Raji (cell line): ENCODE measurements around the gene FRY.

Experiments
- POLR2A ChIP-seq: IDR thresholded peaks from 2 replicates; pipeline ENCODE4 v1.6.1; 2011; ENCODE audit warnings: low read depth, low read length, control low read depth; ENCODE audit not compliant: insufficient read depth

FRY gene

GRCh38 chr13:32212421-32212820 is 180.8 kb downstream of the FRY start:
- TF ChIP-seq POLR2A, result no peak

DNA sequence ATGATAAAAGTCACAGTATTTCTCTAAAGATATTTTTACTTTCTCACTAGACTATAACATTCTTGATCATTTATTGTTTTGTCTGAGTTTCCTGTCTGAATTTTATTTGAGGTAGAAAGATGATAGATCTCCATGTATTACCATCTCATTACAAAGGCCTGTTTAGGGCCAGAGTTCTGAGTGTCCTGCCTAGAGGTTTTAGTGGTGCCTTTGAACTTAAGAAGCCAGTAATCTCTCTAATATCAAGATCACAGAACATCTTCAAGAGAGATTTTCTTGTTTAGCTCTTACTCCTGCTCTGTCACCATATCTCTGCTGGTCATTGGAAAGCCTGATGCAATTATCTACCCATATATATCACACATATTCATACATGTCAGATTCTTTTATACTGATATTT is 182.1 kb downstream of the FRY start:
- no peak for TF ChIP-seq POLR2A

GRCh38 chr13:32214071-32214470 is 182.5 kb downstream of the FRY start:
- no peak for TF ChIP-seq POLR2A

GRCh38 chr13:32216281-32216680 is 184.7 kb downstream of the FRY start:
- TF ChIP-seq POLR2A, result no peak

DNA sequence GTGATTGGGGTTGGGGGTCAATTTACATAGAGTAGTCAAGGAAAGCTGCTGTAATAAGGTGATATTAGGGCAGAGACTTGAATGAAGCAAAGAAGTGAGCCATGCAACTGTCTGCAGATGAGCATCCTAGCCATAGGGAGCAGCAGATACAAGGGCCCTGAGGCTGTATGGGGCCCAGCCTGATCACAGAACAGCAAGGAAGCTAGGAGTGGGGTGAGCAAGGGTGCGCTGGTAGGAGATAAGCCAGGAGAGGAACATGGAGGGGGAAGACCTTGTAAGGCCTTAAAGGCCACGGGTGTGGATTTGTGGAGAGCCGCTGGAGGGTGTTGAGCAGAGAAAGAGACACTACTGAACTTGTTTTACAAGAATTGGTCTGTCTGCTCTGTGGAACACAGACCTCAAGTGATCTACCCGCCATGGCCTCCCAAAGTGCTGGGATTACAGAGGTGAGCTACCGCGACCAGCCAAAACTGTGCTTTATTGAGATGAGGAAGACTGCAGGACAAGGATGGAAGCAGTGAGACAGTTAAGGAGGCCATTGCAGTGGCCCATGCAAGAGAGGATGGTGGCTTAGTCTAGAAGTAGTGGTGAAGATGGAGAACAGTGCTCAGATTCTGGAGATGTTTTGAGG is 190.6 kb downstream of the FRY start:
- no peak for TF ChIP-seq POLR2A

DNA sequence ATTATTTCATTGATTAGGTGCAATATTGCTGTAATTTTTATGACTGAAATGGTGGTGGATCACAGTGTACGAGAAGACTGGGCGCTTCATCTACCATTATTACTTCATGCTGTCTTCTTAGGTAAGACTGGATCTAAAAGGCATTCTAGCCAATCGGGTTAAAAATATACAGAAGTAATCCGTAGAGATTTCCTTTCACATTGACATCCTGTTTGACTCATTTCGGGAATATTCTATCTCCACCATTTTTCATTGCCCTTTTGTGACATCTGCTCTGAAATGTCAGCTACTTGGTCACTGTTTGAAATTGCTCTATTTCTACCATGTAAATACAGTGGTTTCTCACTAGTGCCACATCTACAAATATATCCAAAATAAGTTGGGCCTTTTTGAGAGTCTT is 193.3 kb downstream of the FRY start:
- no peak for TF ChIP-seq POLR2A

DNA sequence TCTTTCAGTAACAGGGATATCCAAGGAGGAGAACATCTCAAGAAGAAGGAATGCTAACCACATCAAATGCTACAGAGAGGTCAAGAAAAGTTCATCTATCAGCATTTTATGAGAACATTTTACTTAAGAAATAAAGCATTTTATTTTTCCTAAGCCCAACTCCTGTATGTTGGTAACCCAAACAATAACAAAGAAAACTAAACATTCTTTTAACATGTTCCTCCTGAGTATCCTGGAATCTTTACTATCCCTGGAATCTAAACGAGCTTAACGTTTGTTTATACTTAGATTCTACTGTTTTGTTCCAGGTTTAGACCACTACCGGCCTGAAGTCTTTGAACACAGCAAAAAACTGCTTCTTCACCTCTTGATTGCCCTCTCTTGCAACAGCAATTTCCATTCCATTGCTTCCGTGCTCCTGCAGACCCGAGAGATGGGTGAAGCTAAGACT is 193.9 kb downstream of the FRY start:
- no peak for TF ChIP-seq POLR2A

DNA sequence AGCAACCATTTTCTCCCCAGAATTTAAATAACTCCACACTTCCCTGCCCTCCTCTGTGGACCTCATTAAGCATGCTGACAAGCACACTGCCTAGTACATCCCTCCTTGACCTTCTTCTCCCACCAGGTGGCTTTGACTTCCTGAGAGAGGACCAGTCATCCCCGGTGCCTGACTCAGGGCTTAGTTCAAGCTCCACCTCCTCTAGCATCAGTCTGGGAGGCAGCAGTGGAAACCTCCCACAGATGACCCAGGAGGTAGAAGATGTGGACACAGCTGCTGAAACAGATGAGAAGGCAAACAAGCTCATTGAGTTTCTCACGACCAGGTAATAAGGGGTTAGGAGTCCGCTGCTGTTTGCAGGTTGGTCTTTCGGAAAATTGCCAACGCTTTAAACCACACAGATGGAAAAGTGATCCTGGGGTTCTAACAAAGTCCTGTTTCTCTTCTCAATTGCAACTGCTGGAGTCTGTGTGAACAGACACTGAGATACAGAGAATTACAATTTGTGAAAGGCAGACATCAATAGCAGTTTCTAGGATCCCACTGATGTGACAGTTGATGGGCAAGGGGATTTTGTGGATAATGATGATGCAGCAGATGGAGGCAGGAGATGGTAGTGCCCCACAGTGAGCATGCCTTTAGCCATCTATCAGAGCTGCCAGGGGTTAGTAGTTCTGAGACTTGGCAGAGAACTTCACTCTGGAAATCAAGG is 196.9 kb downstream of the FRY start:
- TF ChIP-seq POLR2A, result no peak

DNA sequence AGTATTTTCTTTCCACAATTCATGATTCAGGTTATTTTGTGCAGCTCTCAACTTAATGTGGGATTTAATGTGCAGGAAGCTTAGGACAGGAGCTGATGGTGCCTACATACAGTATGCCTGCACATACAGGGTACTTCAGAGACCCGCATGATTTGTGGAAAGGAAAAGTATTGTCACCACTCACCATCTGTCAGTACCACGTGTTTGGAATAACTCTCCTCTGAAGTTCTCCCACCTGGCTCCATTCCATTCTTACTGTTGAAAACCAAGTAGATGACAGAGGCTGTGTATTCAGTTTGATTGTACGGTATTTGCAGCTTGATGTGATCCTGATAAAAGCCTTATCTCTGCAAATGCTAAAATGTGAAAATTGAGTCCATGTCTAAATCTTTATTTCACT is 197.9 kb downstream of the FRY start:
- no peak for TF ChIP-seq POLR2A

- no peak for TF ChIP-seq POLR2A
These were observed 200.7 kb downstream of the FRY start for GRCh38 chr13:32232263-32232662.

GRCh38 chr13:32233062-32233461 is 201.5 kb downstream of the FRY start:
- no peak for TF ChIP-seq POLR2A

DNA sequence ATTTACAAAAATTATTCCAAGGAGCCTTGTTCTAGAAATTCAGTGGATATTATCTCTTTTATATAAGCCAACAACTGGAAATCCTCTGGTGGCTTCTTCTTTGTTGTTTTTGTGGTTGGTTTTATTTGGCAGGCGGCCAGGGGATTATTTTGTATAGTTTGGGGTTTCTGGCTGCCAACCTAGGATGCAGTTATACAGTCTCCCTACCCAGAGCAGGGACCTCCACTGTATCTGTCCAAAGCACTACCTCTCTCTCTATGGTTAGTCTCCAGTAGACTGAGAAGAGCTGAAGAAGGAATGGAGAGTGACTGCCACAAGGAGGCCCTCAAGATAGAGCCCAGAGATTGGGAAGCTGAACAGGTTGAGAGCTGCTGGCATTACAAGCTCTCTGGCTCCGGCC is 203.3 kb downstream of the FRY start:
- no peak for TF ChIP-seq POLR2A

GRCh38 chr13:32237681-32238080 is 206.1 kb downstream of the FRY start:
- no peak for TF ChIP-seq POLR2A

- no peak for TF ChIP-seq POLR2A
These were observed 212.1 kb downstream of the FRY start for GRCh38 chr13:32243695-32244094.

DNA sequence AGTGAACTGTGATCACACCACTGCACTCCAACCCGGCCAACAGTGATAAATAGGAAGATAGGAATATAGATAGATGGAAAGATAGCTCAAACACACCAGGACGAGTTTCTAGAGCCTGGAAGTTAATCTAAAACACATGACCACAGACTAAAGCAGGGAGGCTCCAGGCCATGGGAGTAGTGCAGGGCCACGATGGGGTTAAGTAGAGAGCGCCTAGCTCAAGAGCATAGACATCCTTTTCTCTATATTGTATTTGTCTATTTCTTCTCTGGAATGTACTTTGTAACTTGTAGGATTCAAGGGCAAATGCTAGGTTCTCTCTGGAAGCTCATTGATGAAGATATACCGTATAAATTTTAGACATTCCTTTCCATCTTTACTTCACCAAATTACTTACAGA is 214.0 kb downstream of the FRY start:
- no peak for TF ChIP-seq POLR2A

DNA sequence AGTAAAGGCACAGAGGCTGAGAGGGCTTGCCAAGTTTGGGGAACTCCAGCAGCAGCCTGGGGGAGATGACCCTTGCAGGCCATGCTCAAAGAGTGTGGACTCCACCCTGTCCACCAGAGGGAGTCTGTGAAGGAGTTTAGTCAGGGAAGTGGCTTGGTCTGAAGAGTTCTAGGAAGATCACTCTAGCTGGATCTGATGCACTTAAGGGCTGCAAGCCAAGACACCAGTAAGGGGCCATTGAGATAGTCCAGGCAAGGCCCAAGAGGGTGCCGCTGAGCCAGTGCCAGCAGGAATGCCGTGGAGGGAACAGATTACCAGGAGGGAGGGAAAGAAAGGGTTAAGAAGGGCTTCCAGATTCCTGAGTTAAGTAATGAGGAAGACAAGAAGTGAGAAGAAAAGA is 214.9 kb downstream of the FRY start:
- no peak for TF ChIP-seq POLR2A

GRCh38 chr13:32247887-32248286 is 216.3 kb downstream of the FRY start:
- TF ChIP-seq POLR2A, result no peak
